DMS114 treated with DMSO at 0.1 percent for 48 hours (cell line): Measurements from ENCODE around the gene KCNAB2.
A peak's percentile ranks its signal among the peaks of the same experiment; 100 is the strongest.
"Not testable (repeated sequence)": the region's sequence is repeated elsewhere in the genome, so short reads cannot be mapped to it uniquely, and the experiment has no call there.

Source experiments
- DNase-seq: peaks from one replicate; lab custom pipeline; 2025; ENCODE audit not compliant: unreplicated experiment; lab: John Stamatoyannopoulos, UW

KCNAB2 gene

DNA sequence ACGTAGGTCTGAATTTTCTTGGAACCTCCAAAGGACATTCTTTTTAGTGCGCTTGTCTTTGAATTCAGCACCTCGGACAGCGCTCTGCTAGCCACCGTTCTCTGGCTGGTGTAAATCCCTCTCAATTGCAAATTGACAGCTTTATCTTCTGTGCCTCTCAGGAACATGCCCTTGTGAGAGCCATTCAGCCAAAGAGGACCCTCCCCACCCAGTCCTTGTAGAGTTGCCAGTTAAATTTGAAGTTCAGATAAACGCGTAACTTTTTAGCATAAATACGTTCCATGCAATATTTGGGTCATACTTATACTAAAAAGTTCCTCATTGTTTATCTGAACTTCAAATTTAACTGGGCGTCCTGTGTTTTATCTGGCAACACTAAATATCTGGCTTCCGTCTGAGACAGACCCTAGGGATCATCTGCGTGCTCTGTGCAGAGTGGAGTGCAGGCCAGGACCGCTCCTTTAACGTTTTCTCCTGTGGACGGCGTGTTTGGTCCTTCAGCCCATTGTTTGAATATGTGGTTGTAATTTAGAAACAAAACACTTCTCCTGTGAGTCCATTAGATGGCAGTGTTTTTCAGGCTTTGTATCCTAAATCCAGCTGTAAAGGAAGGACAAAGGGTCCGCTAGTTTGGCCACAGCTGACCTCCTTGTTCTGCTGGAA is 7.0 kb downstream of the KCNAB2 start:
- DNase-seq = peak; percentile 74

DNA sequence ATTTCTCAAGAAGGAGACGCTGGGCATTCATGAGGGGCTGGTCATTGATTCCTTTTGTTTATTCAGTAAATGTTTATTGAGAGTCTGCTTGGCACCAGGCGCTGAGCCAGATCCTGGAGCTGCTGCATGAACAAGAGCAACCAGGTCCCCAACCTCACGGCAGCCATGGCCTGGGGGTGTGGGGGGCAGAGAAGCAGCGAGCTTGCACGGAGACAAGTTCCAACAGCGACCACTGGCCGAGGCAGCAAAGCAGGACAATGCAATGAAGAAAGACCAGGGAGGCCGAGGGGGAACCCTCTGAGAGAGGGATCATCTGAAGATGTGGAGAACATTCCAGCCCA is 7.5 kb downstream of the KCNAB2 start:
- DNase-seq = no peak

DNA sequence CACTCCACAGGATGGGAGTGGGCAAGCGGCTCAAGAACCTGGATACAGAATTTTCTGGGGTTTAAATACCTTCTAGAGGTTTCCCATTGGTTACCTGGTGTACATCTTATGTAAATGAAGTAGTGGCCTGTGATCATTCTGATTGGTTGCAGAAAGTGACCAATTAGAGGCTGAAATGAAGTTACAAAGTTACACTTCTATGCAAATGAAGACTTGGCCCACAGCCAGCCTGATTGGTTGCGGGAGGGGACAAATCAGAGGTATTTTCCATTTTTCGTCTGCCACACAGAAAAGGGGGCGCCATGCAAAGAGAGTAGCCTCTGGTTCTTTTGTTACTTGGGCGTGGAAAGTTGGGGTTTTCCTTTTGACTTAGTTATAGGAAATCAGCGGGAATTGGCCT is 8.9 kb downstream of the KCNAB2 start:
- no peak for DNase-seq

DNA sequence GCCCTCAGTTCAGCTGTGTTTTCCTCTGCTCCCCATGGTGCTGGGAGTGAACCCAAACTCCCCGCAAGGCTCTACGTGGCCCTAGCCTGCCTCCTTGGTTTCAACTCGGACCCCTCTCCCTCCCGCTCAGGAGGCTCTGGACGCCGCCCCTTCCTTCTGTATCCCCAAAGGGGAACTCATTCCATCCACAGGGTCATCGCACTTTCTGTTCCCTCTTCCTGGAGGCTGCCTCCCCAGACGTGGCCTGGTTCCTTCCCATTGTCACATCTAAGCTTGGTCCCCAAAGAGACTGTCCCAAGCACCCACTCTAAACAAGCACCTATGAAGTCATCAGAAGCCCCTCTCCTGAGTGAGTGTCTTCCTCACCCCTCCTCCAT is 10.9 kb downstream of the KCNAB2 start:
- no peak for DNase-seq

DNA sequence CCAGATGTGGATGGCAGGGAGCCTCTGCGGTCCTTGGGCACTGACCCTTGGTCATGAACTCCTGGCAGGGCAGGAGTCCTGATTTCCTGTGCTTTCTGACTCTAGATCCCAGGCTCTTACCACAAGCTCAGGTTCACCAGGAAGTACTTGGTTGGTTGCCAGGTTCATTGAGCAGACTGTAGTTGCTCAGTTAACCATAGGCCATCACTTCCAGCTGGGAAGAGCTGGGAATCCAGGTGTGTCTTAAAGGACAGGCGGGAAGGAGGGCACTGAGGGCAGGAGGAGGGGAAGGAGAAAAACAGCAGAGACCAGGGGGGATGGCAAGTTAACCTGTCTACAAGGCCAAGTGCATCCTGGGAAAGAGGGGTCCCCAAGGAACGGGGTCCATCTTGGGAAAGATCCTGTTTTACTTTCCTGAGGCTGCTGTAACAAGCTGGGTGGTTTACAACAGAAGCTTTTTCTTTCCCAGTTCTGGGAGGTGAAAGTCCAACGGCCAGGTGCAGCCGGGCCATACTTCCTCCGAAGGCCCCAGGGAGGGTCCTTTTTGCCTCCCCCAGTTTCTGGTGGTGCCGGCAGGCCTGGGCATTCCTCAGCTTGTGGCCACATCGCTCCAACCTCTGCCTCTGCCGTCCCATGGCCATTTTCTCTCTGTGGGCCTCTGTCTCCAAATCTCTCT is 11.6 kb downstream of the KCNAB2 start:
- DNase-seq = no peak

DNA sequence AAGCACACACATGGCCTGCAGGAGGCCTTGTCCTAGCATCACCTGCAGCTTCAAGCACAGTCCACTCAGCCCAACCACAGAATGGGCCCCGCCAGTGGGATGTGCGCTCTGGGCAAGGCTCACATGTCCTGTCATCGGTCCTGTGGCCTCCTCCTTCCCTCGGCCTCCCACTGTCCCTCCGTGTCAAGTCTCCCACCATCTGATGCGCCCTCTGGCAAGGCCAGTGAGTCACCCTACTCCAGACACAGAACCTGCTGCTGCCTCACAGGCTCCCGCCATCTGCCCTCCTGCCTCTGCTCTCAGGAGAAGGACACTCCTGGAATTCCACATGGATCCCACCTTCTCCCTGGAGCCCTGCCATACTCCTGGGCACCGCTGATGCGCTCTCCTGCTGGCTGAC is 14.2 kb downstream of the KCNAB2 start:
- DNase-seq = no peak

DNA sequence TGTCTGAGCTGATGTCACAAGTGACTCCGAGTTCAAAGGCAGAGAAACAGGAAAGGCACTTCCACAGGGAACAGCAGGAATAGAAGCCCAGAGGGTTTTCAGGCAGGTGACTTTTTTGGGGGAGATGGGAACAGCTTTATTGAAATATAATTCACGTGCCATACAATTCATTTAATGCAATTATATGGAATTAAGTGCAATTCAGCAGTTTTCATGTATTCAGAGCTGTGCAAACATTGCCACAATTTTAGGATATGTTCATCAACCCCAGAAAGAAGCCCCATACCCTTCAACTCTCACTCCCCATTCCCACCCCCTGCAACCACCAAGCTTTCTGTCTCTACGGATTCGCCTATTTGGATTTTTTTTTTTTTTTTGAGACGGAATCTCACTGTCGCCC is 17.0 kb downstream of the KCNAB2 start:
- DNase-seq = no peak

DNA sequence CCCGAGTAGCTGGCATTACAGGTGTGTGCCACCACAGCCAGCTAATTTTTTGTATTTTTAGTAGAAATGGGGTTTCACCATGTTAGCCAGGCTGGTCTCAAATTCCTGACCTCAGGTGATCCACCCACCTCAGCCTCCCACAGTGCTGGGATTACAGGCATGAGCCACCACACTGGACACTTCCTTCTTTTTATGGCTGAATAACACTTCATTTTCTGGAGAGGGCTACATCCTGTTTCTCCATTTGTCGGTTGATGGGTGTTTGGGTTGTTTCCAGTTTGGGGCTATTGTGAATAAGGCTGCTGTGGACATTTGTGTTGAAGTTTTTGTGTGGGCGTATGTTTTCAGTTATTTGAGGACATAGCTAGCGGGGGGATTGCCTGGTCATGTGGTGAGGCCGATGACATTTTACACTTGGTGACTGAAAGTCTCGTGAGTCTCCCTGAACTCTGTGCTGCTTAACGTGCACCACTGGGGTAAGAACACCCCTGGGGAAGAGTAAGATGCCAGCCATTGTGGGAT is 17.9 kb downstream of the KCNAB2 start:
- DNase-seq = not testable (repeated sequence)

DNA sequence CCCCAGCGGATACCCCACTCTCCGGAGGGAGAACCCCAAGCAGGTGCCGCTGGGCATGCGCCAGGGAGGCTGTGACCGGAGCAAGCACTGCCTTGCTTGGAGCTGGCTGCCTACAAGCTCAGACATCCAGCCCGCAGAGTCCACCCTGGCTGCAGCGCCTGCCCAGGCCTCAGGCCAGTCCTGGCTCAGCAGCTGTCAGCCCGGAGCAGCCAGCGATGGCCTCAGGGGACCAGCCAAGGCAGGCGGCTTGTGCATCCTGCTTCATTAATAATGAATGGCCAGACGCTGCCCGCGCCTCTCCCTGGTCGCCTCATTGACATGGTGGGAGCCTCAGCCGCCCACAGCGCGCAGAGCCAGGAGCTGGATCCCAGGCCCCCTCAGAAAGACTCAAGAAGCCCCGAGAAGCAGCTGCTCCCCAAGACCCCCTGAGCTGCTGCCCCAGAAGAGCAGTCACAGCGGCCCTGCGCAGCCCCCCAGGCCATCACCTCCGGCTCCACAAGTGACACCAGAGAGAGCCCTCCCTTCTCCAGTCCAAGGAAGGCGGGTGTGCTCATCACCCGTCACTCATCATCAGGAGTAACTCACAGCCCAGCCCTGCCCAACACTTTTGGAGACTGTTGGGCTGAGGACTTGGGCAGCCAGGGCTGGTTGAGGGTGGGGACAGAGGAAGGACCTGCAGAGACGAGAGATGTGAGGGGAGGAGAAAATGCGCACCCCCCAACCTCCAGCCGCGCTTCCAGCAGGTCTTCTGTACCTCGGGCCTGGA is 19.6 kb downstream of the KCNAB2 start:
- no peak for DNase-seq

DNA sequence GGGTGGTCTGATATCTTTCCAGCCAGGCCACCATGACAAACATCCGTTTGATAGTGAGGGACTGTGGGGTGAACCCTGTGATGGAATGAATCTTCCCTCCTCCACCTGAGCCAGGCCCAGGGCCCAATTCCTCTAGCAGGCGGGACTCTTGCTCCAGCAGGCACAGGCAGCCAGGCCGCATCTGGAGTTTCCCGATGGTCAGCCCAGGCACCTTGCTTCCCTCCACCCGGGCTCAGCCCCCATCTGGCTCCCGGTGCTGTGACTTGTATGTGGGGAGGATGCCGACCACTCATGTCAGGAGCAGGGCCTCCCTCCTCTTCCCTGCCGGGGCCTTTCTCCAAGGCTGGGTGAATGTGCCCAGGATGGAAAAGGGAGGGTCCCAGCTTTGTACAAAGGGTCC is 21.0 kb downstream of the KCNAB2 start:
- DNase-seq = no peak

DNA sequence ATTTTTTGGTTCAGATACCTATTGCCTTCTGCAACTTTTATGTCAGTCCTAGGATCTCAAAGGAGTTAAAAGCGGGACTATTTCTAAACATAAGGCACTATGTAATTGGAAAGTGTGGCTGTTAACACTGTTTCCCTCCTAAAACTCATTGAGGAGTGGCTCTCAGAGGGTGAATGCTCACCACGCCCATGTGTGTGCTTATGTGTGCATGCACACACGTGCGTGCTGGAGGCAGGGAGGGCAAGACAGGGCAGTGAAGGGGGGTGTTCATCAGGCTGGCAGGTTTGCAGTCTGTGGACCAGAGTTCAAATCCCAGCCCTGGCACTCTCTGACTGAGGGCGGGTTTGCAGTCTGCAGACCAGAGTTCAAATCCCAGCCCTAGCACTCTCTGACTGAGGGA is 22.4 kb downstream of the KCNAB2 start:
- no peak for DNase-seq

DNA sequence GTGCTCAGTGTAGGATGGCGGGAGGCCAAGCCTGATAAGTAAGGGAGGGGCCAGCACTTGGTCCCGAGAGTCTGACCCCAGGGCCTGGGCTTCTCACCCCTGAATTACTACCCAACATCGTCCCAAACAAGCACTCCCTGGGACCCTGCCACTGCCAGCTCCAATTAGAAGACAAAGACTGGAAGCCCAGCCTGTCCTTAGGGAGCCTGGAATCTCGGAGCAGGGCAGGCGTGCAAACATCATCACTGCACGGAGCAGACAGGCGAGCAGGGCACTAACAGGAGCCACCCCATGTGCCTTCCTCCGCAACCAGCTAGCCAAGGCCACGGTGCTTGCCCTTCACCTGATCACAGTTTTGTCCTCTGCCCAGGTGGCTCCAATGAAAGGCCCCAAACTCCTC is 23.2 kb downstream of the KCNAB2 start:
- DNase-seq = no peak

DNA sequence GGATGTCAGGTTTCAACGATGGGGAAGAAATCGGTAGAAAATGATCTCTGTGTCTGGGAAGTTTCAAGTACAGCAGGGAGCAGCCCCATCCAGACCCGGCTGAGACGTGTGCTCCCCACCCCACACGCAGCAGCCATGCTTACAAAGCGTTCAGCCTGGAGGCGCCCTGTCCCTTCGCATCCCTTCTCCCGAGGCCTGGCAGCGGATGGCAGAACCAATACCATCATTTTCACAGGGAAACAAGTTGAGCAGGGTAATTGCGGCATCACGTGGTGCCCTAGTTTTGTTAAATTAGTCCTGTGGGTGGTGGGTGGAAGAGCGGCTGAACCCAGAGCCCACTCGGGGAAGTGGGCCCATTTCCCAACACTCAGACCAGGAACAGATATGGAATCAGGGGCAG is 23.9 kb downstream of the KCNAB2 start:
- no peak for DNase-seq

DNA sequence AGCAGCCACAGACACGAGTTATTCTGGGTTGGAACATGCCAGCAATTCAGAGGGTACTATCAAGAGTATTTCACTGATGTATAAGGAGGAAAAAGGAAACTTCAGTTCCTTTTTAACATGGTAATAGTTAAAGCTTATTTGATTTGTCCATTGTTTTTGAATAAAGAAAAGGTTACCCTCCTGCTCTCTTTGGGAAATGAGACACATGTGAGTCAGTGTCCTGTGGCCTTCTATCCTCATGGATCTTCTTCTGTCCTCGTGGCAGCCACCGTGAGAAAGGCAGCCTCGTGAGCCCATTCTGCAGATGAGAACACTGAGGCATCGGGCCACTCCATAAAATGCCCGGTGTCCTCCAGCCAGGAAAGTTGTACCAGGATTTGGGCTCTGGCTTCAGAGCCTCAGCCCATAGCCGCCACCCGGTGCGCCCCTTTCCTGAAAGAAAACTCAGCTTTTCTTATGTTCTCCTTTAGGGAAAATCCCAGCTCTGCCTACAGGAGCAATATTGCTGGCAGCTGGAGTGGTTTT is 24.8 kb downstream of the KCNAB2 start:
- DNase-seq = no peak

DNA sequence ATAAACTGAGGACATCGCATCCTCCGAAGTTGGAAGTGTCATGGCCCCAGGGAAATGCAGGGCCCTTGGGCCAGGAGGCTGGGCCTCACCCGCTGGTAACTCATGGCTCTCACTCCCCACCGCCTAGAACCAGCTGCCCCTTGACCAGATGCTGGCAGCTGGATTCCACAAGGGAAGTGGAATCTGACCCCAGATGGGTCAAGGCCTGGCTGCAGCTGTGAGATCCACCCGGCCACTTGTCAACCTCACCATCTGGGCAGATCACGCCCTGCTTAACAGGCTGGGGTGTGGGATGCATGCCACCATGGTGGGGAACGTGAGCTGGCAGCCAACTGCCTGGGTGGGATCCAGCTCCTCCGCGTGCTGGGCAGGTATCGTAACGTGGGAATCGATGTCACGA is 25.5 kb downstream of the KCNAB2 start:
- no peak for DNase-seq

DNA sequence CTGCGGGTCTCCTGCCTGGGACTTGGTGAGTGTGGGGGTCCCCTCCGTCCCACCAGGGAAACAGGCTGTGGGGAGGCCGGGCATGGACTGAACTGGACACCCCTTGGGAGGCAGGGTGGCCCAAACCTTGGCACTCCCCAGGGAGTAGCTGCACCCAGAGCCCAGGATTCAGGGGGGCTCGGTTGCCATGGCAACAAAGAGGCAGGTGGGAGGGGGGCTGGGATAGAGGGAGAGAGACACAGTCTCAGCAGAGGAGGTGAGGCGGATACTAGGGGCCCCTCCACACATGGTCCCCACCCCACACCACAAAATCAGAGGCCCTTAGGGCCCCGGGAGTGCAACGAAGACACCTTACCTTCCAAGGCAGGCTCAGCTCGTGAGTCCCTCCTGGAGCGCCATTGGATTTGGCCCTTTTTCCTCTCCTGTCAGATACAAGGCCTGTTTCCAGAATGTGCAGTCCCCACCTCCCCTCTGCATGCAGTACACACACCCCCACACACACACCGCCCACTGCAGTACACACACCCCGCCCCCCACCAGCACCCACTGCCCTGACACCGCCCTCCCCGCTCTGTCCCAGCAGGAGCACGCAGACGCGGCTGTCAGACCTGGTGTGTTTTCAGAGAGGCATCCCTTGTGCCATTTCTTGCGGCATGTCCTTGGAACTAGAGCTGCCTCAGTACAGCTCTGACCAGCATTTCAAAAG is 27.2 kb downstream of the KCNAB2 start:
- DNase-seq = no peak

DNA sequence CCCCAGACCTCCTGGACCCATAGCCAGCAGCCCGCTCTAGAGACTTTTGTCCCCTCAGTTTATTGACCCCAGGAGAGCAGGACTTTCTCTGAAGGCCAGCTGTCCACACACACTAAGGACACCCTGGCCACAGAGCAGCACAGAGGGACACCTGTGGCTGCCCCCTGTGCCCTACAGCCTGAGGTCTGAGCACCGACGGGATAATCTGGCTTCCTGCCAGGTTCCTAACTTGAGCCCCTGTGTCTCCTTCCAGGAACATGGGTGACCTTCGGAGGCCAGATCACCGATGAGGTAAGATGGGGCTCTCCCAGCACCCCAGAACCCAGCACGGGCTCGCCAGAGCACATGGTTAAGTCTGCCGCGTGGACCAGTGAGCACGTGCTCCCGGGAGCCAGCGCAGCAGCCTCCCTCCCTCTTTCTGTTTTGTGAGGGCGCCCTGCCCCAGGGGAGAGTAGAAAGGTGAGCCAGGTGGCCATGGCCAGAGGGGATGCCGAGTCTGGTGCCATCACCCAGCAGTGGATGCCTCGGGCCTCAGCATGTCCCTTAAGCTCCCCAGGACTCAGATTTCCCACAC is 27.9 kb downstream of the KCNAB2 start:
- DNase-seq = no peak

DNA sequence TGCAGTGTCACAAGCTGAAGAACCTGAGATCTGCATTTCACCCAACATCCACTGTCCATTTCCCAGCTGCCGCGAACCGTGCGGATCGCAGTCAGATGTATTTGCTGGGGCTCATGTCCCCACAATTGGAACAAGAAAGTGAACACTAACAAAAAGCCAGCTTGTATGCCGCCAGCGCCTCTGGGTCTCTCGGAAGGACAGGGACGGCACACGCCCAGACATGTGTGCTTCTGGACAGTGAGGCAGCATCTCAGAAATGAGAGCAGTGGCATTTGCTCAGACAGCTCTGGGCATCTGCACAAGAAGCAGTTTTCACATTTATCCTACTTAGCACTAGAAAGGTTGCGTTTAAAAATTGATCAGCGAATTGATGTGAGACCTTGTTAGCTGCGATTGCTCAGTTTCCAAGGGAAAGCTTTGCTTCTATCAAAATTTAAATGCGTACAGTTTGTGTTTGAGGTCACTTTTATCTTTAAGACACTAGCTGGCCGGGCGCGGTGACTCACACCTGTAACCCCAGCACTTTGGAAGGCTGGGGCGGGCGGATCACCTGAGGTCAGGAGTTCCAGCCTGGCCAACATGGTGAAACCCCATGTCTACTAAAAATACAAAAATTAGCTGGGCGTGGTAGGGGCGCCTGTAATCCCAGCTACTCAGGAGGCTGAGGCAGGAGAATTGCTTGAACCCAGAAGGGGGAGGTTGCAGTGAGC is 28.7 kb downstream of the KCNAB2 start:
- no peak for DNase-seq

DNA sequence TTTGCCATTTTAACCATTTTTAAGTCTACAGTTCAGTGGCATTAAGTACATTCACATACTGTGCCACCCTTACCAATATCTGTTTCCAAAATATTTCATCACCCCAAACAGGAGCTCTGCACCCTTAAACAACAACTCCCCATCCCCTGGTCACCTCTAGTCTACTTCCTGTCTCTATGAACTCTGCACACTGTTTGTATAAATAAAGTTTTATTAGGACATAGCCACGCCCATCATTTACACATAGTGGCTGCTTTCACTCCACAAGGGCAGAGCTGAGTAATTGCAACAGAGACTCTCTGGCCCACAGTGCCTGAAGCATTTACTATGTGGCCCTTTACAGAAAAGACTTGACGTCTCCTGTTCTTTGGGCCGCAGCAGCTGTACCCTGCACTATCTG is 30.1 kb downstream of the KCNAB2 start:
- DNase-seq = no peak

DNA sequence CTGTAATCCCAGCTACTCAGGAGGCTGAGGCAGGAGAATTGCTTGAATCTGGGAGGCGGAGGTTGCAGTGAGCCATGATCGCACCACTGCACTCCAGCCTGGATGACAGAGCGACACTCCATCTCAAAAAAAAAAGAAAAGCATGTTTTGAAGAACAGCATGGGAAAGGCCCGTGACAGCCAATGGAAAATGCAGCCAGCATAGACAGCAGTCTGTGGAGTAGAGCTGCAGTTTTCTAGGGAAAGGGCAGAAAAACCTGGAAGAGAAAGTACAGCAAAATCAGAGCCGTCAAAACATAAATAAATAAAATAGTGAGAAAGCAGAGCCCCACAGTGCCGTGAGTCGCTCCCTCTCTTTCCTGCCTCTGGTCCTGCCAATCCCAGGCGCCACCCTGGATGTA is 31.4 kb downstream of the KCNAB2 start:
- not testable (repeated sequence) for DNase-seq
